Activated T-helper 9 cell treated with anti-CD3 and anti-CD28 coated beads, Interleukin-2, amount 50 U/mL, for 16 hours (primary cell): ENCODE measurements around the gene ADCY5.

Source experiments
- DNase-seq: peaks from one replicate; pipeline ENCODE4 v3.0.0-alpha.2; 2020; ENCODE audit warnings: low read depth

ADCY5 gene

DNA sequence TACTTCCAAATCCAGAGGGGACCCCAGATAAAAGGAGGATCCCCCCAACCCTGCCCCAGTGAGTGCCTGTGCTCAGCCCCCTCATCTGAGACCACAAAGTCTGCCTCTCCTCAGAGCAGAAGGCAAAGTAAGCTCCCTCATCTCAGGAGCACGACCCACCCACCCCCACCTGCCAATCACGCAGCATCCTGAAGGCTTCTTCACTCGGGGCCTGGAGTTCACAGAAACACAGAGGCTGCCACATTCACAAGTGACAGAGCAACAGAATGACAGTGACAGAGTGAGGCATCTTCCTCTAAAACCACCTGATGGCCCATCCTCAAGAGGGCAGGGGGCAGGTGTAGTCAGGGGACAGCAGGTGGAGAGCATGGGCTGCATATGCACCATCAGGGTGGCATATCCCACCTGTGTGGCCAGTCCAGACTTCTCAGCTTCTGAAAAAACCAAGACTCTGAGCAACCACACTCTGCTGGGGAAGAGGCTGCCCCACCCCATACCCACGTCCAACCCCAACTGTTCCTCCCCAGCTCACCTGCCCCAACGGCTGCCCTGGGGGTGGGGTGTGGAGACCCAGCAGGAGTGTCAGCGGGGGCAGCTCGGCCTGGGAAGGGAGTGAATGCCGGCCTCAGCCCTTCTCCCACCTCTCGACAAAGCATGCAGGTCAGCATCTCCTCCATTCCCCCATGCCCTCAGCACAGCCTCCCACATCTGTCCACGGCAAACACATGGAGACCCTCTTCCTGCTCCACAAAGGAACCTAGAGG lies 19.3 kb downstream of the ADCY5 start:
- DNase-seq = no peak

DNA sequence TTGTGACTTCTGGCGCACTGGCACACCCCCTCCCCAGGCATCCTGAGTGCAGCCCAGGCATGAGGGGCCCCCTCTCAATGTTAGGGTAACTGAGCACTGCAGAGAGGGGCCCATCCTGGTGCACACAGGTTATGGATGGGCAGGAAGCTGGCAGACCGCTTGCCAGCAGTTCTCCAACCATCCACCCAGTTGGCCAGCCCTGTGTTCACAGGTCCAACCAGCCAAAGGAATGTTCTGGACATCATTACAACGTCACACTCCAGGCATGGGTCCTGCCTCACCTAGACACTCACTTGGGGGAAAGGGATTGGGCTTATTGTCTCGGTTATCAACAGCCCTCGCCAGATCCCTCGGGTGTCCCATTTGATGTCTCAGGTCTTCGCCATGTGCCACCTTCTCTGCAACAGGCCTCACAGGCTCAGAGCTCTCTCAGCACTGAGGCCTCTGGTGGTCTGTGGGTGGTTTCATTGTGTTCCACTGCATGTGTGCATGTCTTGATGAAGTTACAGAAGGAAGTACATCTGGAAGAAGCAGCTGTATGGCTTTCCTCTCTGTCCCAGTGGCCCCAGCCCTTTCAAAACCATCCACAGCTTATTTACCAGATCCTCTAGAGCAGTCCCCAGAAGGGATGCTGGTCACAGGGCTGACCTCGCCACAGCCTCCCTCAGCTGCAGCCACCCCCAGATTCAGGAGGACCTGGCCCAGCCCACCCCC lies 23.7 kb downstream of the ADCY5 start:
- no peak for DNase-seq

DNA sequence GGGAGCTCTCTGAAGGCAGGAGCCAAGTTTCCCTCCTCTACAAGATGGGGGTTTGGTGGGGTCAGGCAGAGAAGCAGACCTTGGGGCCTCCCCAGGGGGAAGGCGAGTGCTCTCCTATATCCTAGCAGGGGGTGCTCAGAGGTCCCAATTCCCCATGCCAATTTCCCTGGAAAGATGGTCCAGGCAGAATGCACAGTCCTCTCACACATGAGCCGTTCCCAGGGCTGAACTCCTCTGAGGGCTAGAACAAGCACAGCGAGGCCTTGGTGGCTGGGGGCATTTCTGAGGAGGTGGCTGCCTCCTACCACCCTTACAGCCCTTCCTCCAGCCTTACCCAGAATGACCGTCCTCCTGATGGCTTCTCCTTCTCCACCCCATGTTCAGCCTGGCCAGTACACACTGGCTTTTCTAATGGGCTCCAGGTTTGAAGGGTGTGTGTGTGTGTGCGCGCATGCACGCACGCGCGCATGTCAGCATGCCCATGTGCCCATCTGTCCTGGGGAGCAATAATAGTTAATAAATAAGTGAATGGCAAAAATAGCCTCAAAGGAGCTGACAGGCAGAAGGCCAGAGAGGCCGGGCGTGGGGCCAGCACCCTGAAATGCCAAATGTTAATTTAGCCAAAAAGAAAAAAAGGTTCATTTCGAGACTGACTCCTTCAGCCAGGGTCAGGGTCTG lies 24.4 kb downstream of the ADCY5 start:
- no peak for DNase-seq

DNA sequence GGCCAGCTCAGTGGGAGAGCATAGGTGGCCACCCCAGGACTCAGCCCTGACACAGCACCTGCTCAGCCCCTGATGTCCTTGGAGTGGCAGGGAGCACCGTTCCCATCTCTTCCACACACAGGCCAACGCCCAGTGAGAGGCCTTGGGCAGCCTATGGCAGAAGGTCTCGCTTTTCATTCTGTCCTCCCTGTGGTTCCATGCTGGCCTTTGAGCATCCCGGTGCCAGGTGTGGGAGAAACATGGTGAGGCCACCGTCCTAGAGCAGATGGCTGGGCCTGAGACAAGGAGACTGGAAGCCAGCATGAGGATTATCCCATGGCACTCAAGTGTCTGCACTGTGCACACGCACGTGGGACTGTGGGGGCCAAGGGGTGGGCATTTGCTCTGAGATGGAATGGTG lies 25.1 kb downstream of the ADCY5 start:
- DNase-seq = no peak

DNA sequence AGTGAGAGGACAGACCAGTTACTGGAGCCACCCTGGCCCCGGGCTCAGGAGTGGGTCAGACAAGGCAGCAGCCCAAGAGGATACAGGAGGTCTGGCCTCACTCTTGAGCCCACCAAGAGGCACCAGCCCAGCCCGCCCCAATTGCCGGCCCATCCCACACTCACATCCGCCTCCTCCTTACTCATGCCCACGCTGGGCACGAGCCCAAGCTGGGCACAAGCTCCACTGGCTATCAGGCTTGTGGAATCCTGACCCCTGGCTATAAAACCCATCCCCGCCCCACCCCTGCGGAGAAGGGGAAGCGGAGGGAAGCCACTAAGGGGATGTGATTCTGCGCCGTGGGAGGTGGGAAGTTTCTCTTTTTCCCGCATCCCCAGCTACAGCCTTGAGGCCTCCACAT lies 25.9 kb downstream of the ADCY5 start:
- no peak for DNase-seq

DNA sequence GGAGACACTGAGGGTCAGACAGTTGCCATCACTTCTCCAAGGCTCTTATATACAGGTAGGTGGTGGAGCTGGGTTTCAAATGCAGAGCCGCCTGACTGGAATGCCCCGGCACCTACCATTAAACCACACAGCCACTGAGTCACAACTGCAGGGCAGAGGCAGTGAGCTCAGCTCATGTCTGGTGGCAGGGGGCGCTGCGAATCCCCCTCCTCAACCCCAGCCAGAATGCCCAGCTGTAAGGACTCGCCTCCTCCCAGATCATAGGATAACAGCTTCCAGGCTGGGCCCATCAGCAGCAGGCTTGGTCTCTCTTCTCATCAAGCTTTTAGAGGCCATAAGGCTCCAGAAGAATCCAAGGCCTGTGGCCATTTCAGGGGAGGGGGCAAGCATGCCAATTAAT lies 26.4 kb downstream of the ADCY5 start:
- no peak for DNase-seq

DNA sequence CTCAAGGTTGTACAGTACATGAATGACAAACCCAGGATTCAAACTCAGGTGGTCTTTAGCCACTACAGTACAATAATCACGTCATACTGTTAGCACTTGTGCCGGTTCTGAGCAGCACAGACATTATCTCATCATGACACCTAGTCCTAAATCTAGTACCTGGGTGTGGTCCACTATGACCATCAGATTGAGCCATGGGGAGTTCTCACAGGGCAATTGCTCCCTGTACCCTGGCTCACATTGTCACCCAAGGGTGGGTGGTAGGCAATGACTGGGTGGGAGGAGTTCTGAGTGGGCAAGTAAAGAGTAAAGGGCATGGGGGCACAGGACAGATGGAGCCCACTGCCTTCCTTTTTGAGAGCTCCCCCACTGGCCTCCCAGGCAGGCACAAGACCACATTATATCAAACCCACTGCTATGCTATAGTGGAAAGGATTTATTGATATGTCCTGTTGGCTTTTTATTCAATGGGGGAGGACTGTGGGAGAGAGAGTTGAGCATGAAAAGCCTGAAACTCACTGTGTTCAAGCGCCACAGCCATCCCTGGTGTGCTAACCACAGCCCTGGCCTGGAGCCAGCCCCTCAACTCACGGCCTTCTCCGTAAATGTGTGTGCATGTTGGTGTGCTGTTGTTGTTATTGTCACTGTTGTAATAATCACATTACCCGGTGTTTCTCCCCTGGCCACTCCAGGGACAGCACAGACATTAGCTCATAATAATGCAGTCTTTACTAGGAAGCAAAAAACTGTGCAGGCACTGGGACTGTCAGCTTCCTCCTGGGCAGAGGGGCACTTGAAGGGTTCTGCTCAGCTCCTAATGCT lies 27.3 kb downstream of the ADCY5 start:
- DNase-seq = no peak

DNA sequence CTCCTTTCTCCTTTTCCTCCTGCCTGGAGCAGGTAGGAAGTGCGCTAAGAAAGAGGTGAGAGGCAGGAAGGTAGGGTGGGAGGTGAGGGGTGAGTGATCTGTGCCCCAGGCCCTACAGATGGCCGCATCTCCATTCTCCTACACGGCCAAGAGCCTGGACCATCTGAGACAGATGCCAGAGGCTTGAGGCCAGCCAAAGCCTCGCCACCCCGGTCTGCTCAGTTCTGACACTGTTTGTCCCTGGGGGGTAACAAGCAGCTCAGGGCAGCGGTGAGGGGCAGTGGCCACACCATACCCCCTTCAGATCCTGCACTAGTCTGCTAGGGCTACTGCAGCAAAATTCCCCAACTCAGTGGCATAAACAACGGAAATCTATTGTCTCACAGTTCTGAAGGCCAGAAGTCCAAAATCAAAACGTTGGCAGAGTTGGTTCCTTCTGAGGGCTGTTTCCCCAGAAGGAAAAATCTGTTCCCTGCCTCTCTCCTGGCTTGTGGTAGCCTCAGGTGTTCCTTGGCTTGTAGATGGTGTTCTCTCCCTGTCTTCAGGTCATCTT lies 28.4 kb downstream of the ADCY5 start:
- DNase-seq = no peak

DNA sequence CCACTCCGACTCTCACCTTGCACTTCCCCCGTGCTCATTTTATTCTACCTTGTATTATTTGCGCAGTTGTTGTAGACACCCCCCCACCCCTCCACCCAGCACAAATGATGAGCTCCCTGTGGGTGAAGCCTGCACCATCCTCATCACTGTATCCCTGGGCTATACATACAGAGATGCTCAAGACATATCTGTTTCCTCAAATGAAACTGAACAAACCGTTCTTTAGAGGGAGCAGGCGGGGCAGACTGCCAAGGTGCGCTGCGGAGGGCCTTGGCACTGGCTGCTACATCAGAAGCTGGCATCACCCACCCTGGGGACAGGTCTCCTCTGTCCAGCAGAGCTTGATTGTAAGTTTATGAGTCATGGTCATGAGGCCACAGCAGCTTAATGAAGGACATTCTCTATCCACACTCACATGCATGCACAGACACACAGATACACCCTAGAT lies 29.0 kb downstream of the ADCY5 start:
- DNase-seq = no peak

DNA sequence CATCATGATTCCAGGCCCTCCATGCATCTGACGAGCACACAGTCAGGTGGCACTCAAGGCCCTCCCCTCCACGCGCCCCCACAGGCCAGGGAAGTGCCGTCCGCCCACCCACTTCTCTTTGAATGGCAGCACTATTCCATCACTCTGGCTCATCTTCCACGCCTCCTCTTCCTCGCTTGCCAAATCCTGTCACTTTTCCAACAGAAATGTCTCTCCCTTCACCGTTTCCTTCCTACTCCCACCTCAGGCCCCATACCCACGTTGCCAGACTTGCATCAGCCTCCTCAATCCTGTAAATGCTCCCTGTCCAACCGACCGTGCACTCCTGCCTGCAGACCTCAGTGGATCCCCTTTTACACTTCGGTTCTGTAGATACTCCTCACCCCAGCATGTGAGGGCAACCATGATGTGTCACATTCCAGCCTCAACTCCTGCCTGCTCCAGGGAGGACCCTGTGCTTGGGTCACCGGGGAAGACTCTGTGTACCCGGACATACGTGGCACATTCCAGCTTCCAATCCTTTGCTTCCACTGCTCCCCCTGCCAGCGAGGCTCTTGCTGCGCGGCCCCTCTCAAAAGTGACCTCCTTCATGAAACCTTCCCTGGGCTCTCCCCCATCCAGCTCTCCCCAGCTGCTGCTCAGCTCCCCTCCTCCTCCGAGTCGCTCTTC lies 29.6 kb downstream of the ADCY5 start:
- no peak for DNase-seq

DNA sequence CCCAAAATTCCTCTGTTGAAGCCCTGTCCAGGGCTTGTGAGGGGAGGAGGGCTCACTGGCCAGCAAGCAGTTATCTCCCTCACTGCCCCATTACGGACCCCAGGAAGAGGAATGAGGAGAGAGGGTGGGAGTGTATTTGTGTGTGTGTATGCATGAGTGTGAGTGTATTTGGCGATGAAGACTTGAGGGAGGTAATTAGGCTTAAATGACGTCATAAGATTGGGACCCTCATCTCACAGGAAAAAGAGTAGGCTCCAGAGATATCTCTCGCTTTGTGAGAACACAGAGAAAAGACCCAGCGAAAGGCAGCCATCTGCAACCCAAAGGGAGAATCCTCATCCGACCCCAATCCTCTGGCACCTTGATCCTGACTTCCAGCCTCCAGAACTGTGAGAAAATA lies 32.2 kb downstream of the ADCY5 start:
- DNase-seq = no peak

DNA sequence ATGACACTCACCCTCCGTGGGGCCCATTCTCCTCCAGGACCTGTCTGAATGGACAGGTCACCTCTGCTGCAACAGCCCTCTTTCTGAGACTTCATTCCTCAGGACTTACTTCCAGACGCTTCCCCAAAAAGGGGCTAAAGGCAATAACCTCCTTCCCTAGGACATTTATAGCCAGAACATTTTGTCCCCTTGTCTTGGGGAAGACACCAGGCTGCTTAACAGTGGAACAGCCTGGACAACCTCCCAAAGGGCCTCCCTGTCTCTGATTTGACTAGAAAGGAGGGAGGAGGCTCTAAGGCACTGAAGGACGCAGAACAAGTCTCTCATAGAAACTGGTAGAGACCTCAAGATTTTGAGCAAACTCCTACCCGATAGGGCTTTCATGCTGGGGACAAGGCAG lies 32.7 kb downstream of the ADCY5 start:
- no peak for DNase-seq

DNA sequence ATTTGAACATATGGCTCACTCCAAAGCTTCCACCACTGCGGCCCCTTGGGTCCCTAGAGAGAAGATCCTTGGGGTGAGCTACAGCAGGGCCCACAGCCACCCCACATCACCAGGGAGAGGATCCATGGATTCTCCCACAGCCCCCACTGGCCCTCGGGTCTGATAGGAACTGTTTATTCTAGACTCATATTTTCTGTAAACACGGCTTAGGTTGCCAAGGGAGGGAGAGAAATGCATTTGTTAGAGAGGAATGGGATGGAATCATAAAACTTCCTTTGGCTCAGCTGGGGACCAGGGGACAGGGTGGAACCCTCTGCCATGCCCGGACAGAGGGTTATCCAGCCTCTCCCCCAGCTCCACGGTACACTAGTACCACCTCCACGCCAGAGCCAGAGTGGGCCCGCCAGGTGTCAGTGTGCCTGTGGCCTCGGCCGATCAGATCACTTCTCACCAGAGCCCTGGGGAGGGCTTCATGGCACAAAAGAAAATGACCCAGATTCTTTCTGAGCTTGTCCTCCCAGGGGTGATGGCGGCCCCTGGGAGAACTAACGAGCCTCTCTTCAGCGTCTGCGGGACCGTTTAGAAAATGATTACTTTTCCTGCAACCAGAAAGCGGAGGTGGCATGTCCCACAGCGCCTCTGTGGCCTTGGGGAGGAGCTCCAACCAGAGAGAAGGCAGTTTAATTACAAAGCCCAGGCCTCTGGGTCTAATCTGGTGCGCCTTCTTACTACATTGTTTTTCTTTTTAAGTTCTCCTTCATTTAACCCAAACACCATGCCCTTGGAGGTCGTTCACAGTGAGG lies 33.7 kb downstream of the ADCY5 start:
- DNase-seq = no peak

DNA sequence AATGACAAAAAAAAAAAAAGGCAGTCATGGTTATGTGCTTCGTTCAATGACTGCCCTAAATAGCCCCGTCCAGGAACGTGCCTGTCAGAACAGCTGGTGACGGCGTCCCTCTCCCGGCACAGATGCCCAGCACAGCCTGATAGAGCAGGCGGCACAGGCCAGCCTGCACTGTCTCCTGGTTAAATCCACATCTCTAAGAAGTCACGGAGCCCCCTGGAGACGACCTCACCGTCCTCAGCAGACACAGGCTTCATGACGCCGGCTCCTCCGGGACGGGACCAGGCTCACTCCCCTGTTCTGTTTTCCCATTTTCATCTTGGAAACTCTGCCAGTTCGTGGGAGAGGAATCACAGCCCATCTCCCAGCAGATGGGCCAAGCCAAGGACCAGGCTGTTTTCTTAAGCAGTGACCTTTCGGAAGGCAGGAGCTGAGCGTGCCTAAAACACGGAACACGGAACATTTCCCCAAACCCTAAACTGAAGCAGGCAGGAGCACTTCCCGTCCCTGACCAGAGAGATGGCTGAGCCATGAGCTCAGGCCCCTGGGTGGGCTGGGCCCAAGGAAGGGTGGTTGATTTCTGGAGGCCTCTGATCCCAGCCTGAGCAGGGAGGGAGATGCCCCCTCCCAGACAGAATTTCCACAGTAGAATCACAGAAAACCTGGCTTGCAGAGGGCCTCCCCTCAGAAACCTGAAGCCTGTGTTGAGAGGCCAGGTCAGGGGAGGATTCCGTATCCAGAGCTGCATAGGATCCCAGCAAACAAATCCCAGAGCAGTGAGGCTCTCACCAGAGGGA lies 35.9 kb downstream of the ADCY5 start:
- no peak for DNase-seq

DNA sequence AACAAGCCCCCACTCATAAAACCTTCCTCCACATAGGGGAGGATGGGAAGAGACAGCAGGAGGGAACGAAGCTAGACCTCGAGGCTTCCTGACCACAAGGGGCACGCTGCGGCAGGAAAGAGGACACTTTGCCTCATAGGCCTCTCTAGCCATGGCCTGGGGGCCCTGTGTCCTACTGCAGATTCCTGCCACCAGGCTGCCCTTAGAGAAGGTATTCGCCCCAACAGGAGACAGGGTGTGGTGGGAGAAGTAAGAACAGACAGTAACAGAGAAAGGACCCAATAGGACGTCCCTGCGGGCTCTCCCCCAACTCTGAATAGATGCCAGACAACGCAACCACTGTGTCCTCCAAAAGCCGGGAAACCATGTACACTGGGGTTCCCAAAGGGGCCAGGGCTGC lies 36.8 kb downstream of the ADCY5 start:
- DNase-seq = no peak

DNA sequence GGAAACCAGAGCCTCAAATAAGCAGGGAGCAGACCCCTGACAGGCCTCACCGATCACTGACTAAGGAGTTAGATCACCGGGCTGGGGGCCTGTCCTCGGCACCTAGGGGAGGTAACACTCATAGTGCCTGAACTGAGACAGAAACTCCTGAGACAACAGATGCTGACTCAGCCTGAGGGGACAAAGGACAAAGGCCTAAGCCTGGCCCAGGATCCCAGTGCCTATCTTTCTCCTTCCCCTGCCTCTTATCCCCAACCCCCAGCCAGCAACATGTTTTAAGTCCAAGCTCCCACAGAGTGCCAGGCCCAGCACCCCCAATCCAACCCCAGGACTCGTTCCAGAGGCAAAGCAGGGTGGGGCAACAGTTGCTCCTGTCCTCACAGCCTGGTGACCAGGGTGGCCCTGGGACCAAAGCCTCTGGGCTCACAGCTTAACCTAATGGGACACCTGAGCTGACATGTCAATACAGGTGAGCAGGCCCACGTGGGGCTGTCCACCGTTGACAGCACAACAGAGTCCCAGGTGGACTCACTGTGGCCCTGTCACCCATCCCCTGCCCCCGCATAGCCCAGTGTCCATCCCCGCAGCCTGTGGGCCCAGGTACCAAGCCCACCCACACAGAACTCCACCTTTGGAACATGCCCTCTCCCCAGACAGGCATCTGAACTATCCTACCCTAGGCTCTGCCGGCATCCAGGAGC lies 37.4 kb downstream of the ADCY5 start:
- no peak for DNase-seq

DNA sequence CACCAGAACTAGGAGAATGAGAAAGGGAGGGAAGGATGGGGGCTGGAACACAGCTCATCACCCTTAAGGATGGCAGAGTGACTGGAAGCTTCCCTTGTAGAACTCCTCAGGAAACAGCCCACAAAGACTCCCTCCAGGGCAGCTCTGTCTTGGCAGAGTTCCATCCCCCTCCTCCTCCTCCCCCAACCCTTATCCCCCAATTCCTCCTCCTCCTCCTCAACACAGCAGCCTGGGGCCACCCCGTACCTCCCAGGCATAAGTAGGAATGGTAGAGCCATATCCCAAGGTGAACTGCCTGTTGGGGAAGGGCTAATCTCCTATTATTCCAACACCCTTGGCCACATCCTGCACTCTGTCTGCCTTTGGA lies 38.8 kb downstream of the ADCY5 start:
- no peak for DNase-seq

DNA sequence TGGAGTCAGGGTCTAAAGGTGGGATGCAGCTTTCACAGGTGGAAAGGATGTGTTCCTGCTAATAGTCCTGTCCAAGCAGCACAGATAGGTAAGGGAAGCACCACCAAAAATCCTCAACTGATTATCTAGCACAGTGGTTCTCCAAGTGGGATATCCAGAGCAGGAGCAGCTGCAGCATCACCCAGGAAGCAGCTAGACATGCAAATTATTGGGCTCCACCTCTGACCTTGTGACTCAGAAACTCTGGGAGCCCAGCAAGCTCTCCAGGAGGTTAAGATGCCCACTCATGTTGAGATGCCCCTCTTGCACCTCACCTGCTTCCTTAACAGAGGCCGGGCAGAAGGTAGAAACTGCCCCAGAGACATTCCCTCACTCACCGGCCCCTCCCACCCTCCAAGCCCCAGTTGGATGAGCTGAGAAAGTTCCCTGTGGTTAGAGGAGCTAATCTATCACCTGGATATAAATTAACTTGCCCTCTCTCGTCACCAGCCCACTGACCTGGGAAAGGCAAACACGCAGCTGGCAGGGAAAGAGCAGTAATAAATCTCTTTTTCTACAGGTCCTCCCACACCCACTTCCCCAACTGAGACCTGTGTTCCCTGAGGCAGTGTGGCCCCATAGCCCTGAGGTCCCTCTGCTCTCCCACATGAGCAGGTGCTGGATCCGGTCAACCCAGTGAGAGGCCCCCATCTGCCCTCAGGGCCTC lies 39.3 kb downstream of the ADCY5 start:
- no peak for DNase-seq

DNA sequence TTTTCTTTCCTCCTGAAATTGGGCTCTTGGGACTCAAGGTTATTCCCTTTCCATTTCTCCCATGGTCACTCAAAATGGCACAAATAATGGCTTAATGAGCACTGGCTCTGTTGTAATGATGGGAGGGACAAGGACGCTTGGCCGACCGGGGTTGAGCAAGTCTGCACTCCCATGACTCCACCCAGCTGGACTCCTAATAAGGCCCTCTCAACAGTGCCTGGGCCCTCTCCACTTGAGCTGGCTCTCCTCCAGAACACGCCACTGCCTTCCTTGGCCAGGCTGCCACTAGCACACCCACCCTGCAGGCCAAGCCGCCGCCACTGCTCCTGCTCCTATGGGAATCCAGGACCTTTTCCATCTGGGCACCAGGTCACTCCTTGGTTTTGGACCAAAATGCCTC lies 42.3 kb downstream of the ADCY5 start:
- no peak for DNase-seq
